ENCODE data around the gene RAB30. TPM values are rescaled to one million over a fixed set of nuclear protein-coding genes. Genes with fewer than 3 reads are reported as not detected.

RAB30 gene
- total RNA-seq, 1 donor from 2014 or later, result 21.0 TPM

DNA sequence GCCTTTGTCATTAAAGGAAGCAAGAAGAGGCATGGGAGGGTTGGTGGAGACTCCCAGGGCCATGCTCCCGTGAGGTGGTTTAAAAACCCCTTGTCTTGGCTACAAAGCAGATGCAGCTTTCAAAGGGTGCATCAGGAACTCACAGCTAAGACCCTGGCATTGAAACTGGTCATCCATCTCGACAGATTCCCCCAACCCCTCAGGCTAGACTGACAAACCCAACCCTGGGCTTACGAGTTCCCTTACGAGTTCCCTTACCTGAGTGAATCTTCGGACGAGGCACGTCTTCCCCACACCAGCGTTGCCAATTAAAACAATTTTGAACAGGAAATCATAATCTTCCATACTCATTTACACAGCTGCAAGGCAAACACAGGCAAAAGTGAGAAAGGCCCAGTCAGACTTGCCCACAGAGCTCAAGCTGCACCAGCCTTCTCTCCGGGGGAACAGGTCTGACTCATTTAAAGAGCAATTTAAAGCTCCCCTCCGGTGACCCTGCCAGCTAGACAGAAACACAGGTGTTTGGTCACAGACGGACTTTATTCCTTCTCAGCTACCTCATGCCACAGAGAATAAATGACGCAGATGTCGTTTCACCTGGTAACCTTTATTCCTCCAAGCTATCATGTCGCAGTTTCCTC is 74.6 kb downstream of the RAB30 start:
- DNase-seq (ENCODE audit: low spot score), result no peak
- intact Hi-C loops (cut with DNase I), result loop anchor here (5.0 kb wide), 1 partner anchor 35 kb away; no protein-coding TSS in a partner anchor

DNA sequence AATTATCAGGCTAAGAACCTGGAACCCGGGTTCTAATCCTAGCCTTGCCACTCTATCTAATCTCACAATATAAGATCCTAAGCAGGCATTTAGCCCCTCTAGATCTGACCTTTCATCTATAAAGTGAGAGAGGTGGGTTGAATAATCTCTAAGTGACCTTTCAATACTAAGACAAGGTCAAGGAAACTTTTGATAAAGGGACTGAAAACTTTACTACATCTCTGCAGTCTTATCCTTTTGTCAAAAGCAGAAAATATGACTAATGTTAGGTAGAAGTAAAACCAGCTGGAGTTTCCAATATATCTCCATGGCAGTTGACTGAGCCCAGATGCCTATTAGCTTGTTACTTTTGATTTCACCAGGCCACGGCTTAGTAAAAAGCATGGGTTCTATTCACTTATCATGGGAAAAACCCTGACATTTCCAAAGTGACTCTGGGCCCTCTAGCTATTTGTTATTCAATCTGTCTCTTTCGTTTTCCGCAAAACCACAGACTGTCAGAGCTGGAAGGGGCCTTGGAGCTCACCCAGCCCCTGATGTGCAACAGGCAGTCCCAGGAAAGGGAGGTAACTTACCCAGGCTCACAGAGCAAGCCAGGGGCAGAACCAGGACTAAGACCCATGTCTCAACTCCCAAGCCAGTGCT is 75.8 kb downstream of the RAB30 start:
- DNase-seq (ENCODE audit: low spot score), result no peak
- intact Hi-C loops (cut with DNase I), result loop anchor here (5.0 kb wide), 1 partner anchor 36 kb away; no protein-coding TSS in a partner anchor

DNA sequence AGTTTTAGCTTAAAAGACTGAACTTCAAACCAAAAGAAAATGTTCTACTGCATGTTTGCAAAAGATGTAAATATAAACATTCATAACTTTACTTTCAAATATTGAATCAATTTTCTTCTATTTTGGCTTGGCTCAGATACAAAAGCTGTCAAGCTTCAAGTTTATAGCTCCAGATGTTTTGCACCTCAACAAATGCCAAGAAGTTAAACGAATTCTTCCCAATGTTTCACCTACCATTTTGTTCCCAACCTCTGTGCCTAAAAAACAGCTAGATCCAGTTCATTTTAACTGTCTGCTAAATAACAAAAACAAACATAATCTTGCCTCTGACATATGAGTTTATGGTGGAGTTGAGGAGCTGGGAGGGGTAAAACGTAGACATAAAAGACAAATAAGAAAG is 76.5 kb downstream of the RAB30 start:
- intact Hi-C loops (cut with DNase I), result loop anchor here (5.0 kb wide), 1 partner anchor 37 kb away; no protein-coding TSS in a partner anchor

DNA sequence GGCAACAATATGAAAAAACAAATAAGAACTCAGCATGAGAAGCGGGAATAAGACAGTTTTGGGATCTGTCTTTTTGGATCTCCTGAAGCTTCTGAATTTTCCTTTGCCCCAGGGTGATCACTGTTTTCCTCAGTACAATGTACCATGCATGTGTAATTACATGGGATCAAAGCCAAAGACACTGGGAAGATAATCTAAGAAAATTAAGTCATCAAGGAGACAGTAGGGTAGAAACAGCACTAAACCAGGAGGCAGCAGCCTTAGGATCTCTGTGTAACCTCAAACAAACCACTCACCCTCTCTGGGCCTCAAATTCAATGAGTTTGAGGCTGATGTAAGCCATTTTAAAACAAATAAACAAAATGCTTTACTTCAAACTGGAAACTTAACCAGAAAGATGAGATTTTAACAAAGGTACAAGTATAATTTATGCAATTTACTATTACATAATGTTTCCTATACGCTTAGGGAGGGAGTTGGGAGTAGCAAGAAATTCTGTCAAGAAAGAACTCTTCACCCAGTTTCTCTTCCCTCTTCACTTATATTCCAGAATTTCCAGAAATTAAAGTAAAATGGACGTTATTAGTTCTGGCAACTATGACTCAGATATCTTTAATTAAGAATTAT is 77.0 kb downstream of the RAB30 start:
- intact Hi-C loops (cut with DNase I), result loop anchor here (5.0 kb wide), 2 partner anchors 38 to 163 kb away; partner anchors contain the start of gene PCF11
- no peak for DNase-seq (ENCODE audit: low spot score)

More for the DNA sequence above, 76.5 kb downstream of the RAB30 start:
- DNase-seq (ENCODE audit: low spot score), result no peak

DNA sequence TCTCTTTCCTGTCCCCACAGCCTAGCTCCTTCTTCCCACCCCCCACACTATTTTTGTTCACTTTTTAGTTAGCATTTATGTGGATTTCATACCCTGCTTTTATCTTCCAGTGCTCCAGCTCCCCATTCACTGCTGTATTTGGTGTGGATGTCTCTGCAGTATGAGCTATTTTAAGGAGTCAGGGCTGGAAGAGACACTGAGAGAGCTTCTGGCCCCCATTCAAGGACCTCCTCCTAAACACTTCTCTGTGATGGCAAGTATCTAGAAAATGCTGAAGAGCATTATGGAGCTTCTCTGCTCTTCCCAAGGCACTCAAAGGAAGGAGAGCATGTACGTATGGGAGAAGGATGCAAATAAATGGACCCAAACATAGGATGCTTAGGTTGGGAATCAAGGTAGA is 79.5 kb downstream of the RAB30 start:
- no peak for DNase-seq (ENCODE audit: low spot score)
- intact Hi-C loops (cut with DNase I), result loop anchor here (5.0 kb wide), 1 partner anchor 165 kb away; the partner anchor contains the start of gene PCF11

DNA sequence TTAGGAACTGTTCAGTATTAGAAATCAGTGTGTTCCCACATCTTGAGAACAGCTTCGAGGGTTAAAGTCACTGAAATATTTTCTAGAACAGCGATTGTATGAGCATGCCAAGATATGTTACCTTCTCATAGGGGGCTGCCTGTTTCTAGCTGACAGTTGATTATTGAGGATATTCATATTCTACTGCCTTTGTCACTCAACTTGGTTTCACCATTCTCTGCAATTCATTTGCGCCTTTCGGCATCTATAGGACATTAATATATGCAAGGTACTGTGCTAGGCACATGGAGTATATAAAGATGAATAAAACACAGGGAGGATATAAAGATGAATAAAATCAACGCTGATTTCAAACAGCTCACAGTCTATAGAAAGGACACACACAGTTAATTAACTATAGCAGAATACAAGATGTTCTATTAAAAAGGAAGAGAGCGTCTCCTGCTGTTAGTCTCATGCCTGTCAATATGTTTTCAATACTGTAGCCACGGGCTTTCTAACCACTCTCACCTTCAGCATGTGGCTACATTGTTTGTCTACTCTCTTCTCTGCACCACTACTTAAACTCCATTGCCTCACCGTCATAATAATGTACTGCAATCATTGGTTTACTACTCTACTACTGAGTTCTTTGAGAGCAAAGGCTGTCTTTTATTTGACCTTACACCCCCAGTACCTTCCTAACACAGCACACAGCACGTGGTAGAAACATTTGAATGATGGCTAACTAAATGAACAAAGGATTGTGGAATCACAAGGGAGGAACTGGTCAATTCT is 81.9 kb downstream of the RAB30 start:
- DNase-seq (ENCODE audit: low spot score), result no peak

DNA sequence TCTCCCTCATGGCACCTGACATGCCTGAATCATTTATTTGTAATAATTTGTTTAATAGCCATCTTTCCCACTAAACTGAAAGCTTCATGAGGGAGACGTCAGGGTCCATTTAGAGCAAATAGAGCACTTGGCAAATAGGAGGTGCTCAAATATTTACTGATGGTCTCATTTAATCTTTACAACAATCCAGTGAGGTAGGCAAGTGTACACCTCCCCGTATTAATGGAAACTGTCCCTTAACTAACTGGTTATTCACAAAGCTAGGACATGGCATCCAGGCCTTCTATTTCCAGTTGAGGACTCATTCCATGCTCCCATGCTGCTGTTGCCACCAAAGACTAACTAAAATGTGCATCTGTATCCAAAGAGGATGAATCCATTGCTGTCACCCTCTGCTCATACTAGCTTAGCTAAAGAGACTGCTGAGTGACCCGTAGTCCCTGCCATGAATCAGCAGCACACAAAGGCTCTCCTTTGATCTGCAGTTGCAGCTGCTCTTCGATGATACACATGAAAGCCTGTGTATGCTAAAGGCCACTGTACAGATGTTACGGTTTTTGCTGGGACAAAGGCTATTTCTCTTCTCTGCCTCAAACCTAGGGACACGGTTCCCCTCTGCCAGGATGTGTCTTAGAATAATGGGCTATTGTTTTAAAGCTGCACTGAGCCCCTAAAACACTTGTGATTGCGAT is 82.6 kb downstream of the RAB30 start:
- DNase-seq (ENCODE audit: low spot score), result no peak
- intact Hi-C loops (cut with DNase I), result no loop called here

More for the DNA sequence above, 81.9 kb downstream of the RAB30 start:
- intact Hi-C loops (cut with DNase I), result loop anchor here (5.0 kb wide), 1 partner anchor 167 kb away; the partner anchor contains the start of gene PCF11

DNA sequence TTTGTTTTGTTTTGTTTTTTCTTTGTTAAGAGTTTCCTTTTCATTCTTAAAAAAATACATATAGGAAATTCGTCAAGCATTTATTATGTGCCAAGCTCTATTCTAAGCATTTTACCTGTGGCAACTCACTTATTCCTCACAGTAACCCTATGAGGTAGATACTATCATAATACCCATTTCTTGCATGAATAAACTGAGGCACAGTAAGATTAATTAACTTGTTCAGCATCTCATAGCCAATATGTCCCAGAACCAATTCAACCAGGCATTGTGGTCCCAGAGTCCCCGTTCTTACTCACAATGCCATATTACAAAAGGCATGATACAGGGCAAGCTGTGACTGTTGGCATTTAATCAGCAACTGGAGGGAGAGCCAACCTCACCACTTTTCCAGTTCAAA is 83.7 kb downstream of the RAB30 start:
- intact Hi-C loops (cut with DNase I), result no loop called here
- DNase-seq (ENCODE audit: low spot score), result no peak

DNA sequence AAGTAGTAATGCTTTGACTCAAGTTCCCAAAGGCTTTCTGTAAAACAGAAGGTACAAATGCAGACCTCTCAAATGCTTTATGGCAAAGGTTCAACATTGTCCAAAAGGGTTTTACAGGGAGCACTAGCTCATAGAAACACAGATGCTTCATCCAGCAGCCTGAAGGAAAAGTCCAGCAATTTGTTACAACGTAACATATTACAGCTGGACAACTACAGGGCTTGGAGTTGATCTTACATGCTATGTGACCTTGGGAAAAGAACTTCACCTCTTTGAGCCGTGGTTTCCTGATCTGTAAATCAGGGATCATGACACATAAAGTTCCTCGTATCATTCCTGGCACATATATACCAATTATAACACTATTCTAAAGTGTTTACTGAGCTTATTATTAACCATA is 85.3 kb downstream of the RAB30 start:
- intact Hi-C loops (cut with DNase I), result no loop called here
- DNase-seq (ENCODE audit: low spot score), result no peak

DNA sequence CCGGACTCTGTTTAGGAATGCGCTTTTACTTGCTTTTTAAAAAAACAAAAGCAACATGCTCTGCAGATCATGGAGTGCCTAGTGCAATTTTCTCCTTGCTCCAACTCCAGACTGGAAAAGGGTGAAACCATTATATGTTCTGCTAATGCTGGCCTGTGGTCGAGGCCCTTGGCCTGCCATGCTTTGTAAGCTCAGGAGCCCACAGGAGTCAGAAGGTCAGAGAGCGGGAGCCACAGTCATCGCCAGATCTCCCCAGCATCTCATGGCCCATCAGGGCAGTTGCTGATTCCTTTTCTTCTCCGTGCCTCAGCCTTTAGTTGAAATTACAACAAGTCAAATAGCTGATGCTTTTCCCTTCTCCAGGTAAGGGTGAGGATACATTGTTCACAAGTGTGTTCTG is 89.8 kb downstream of the RAB30 start:
- DNase-seq (ENCODE audit: low spot score), result no peak
- intact Hi-C loops (cut with DNase I), result no loop called here

DNA sequence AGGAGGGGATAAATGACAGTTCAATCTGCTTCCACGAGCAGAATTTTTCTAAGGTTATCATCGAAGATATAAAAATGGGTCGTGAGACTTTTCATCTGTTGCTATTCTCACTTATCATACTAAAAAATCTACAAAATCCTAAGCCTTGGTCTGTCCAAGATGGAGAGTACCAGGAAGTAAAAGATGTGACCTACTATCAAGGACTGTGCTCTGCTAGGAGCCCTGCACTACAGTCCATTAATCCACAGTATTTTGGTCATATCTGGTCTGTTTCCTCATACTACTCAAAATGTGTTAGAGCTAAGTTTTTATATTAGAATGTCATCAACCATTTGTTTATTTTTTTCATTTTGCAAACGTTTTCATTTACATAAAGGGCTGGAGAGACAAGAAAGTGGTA is 90.8 kb downstream of the RAB30 start:
- intact Hi-C loops (cut with DNase I), result no loop called here
- no peak for DNase-seq (ENCODE audit: low spot score)

DNA sequence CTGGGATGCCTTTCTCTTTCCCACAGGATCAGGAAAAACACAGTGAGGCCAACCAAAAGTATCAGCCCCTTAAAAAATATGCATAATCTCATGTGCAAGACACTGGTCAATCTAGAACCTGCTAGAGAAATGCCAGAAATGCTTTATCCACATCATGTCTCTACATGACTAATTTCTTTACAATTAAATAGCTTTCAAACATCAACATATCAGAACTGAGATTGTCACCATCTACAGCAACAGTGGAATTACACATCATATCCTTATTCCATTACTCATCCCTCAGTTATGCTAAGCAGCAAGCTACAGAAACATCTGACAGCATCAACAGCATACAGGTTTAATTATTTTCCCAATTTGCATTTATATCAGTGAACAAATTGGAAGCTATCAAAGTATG is 91.4 kb downstream of the RAB30 start:
- no peak for DNase-seq (ENCODE audit: low spot score)
- intact Hi-C loops (cut with DNase I), result no loop called here

DNA sequence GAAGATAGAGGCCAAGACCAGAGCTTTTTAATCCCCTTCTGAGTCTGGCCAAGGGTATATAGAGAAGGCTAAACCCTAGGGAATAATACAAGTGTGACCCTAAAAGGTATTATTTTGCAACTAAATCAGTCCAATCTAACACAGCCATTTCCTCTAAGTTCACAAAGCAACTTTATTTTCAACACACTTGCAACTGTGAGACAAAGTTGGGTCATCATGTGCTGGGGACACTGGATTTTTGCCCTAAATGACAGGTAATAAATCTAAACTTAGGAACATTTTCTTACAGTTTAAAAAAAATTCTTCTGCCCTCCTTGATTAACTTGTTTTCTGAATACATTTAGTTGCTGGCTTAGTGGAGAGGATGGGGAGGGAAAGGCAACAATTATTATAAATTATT is 91.9 kb downstream of the RAB30 start:
- intact Hi-C loops (cut with DNase I), result no loop called here

DNA sequence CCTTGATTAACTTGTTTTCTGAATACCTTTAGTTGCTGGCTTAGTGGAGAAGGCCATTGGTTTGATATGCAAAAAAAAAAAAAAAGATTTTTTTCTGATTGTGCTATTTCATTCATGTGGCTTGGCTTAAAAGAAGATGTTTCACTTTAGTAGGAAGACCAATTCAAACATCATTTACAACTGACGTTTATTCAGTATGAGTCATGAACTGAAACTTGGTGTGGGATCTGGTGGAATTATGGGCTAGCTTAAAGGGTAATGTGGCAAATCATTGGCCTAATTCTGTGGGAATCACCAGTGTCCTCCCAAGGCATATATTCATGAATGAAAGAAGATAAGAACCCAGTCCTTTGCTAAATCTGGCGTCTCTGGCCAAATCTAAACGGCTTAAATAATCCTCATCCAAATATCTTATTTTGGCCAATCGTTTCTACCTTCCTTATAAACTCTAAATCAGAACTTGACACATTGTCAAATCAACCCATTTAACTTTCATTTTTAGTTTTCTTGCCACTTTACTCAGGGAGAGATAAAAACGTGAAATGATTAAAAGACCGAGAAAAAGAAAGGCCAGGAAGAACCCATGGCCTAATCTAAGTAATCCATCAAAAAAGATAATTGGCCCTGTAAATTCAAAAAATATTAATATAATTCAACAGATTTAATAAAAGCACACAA is 93.1 kb downstream of the RAB30 start:
- intact Hi-C loops (cut with DNase I), result no loop called here
- no peak for DNase-seq (ENCODE audit: low spot score)

More for the DNA sequence above, 91.9 kb downstream of the RAB30 start:
- no peak for DNase-seq (ENCODE audit: low spot score)

DNA sequence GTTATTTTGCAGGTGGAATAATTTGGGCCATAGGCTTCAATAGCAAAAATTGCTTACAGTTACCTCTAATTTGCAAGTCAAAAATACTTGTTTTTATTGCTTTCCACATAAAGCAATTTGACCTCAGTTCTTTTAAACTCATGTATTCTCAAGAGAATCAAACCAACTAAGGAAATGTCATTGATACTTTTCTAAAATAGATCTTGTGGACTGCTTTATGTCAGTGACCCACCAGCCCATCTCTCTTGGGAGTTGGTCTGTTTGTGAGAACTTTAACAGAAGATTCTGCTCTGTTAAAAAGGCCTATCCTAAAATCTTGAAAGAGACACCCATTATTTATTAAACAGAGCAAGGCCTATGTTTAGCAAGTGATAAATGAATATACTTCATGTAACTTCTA is 94.9 kb downstream of the RAB30 start:
- intact Hi-C loops (cut with DNase I), result no loop called here
- no peak for DNase-seq (ENCODE audit: low spot score)

DNA sequence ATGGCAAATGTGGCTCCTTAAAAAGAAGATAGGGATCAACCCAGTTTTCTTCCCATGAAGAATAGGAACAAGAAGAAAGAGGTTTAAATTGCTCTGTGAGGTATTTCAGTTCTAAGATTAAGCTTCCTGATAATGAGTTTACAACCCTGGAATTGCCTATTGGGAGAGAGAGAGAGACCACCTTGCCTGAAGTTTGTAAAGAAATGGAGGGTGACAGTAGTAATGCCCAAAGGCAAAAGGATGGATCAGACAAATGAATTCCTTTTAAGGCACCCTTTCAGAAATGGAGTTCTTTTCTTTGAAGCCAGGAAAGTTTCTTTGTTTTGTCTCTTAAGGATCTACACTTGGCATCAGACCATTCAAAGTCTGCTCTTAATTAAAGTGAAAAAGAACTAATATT is 95.8 kb downstream of the RAB30 start:
- DNase-seq (ENCODE audit: low spot score), result no peak
- intact Hi-C loops (cut with DNase I), result no loop called here

DNA sequence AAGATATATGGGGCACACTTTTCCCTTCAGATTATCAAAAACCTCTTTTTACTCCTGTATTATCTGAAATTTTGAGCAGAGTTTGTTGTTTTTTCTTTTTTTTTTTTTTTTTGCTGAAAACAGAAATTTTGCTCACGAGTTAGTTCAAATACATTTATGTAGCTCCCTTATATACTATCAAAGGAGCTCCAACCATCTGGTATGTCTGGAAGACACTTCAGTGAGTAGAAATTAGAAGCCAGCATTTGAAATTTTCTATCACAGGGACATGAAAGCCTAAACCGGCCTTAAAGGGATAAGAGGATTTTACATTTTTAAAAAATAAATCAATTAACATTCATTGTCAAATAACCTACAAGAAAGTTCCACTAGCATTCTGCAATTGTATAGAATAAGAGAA is 96.8 kb downstream of the RAB30 start:
- no peak for DNase-seq (ENCODE audit: low spot score)
- intact Hi-C loops (cut with DNase I), result loop anchor here (5.0 kb wide), 1 partner anchor 97 kb away; the partner anchor contains the start of gene RAB30

DNA sequence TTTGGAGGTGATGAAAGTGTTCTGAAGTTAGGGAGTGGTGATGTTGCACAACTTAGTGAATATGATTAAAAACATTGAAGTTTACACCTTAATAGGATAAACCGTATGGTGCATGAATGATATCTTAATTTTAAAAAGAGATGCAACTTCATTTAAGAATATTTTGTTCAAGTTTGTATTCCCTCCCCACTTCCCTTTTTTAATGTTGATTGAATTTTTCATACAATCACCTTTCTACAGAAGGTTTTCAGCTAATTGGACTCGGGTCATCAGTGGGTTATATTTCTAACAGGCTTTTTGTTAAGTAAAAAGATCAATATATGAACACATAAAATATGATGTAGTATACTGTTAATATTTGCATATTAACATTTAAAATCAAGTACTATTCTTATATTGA is 97.6 kb downstream of the RAB30 start:
- no peak for DNase-seq (ENCODE audit: low spot score)
- intact Hi-C loops (cut with DNase I), result loop anchor here (5.0 kb wide), 1 partner anchor 98 kb away; the partner anchor contains the start of gene RAB30

DNA sequence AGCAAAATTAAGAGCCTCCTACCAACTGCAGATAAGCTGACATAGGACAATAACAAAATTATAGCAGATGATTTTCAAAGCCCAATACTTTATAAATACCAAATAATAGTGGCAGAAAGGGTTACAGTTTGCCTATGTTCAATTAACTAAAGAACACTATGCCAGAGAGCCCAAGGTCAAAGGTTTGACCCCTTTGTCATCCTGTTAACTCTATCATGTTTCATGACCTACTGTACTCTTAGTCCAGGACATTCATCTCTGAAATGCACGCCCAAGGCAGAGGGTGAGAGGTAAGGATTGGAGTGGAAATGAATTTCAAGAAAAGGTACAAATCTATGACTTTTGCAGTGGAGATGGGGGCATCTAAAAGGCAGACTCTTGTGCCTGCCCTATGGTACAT is 99.6 kb downstream of the RAB30 start:
- intact Hi-C loops (cut with DNase I), result loop anchor here (5.0 kb wide), 1 partner anchor 100 kb away; the partner anchor contains the start of gene RAB30

More for the DNA sequence above, 99.6 kb downstream of the RAB30 start:
- no peak for DNase-seq (ENCODE audit: low spot score)

Data from cardiac septum (tissue), 1 donor.